ENCODE data around the gene THUMPD3. TPM values are rescaled to one million over a fixed set of nuclear protein-coding genes. Genes with fewer than 3 reads are reported as not detected.

The THUMPD3 gene
- total and polyA plus RNA-seq, 2 of the 13 experiments (the other 11 are each of a cell fraction or from before 2014, with no cell fraction given) = 31.2 to 44.1 TPM

GRCh38 chr3:9314796-9315195 is 48.1 kb upstream of the THUMPD3 start:
- CTCF ChIA-PET (ENCODE audit: low intra/inter-chr PET ratio, low total read pairs) = no interaction called here
- TF ChIP-seq KDM2A (CRISPR knock-in tag; IDR thresholded peaks at IDR 0.05; ENCODE audit: borderline replicate concordance, low read depth) (no peak), ATM (IDR thresholded peaks at IDR 0.05; ENCODE audit: borderline replicate concordance) (no peak), ATF7 (IDR thresholded peaks at IDR 0.05) (peak; percentile 41; the same call in 1 of the 2 replicates), ATF7 (CRISPR knock-in tag; IDR thresholded peaks at IDR 0.05) (no peak)
- H4K20me1 ChIP-seq (ENCODE audit: insufficient read depth, low read length) = no peaks in the 10 kb centered on the region
- H3K4me2 ChIP-seq (ENCODE audit: low read depth, low read length) = no peak overlapping the region
- in situ Hi-C loops (cut with HindIII; ENCODE audit: extremely low pct_ligation_motif_present, low pct_unique_long_range_greater_than_20kb) = no loop called here
- H3K4me3 ChIP-seq (replicated peaks in 1 of 3; ENCODE audit: insufficient read depth in 1 of 3, low read depth in 2 of 3, low read length in 3 of 3) = no peak overlapping the region
- intact Hi-C loops (cut with micrococcal nuclease; ENCODE audit: unreplicated experiment) = no loop called here
- no peak for FAIRE-seq
- H3K9me3 ChIP-seq (ENCODE audit: low read length) = no peaks in the 10 kb centered on the region
- H2AFZ ChIP-seq (ENCODE audit: low read length) = no peak overlapping the region
- peaks cover 16% of the 10 kb centered on the region for H3K4me1 ChIP-seq (ENCODE audit: insufficient read depth, low read length)
- POLR2A ChIA-PET = no interaction called here
- no peak for DNase-seq (ENCODE audit: low spot score)
- H3K27me3 ChIP-seq (ENCODE audit: control insufficient read depth in 1 of 2, insufficient read depth in 2 of 2, low read length in 2 of 2) = peaks cover 0 to 4% of the 10 kb centered on the region in 2 experiments; a peak in 1 of 5 replicates
- BruUV-seq (replicated peaks) = no TSS peak
- WGBS (ENCODE audit: low lambda C conversion rate) = 44% methylated on average over 2 of the region's 2 CpGs
- no peak for ATAC-seq
- H3K27ac ChIP-seq (ENCODE audit: extremely low read length, insufficient read depth, low read length) = no peak overlapping the region
- no peaks in the 10 kb centered on the region for H3K79me2 ChIP-seq (ENCODE audit: insufficient read depth, low read length)
- no peaks in the 10 kb centered on the region for H3K36me3 ChIP-seq (replicated peaks in 1 of 2; ENCODE audit: control insufficient read depth in 1 of 2, insufficient read depth in 2 of 2, low read length in 2 of 2)
- H3K9ac ChIP-seq (ENCODE audit: insufficient read depth, low read depth, low read length) = no peak overlapping the region

- H3K27me3 ChIP-seq (ENCODE audit: control insufficient read depth in 1 of 2, insufficient read depth in 2 of 2, low read length in 2 of 2) = peaks cover 0 to 6% of the 10 kb centered on the region in 2 experiments; a peak in 1 of 5 replicates
- H3K4me2 ChIP-seq (ENCODE audit: low read depth, low read length) = no peak overlapping the region
- H3K4me1 ChIP-seq (ENCODE audit: insufficient read depth, low read length) = peaks cover 8% of the 10 kb centered on the region
- H3K27ac ChIP-seq (ENCODE audit: extremely low read length, insufficient read depth, low read length) = no peak overlapping the region
- CTCF ChIA-PET (ENCODE audit: low intra/inter-chr PET ratio, low total read pairs) = no interaction called here
- no peaks in the 10 kb centered on the region for H3K79me2 ChIP-seq (ENCODE audit: insufficient read depth, low read length)
- H3K9ac ChIP-seq (ENCODE audit: insufficient read depth, low read depth, low read length) = no peak overlapping the region
- no peak for TF ChIP-seq ZNF747 (CRISPR knock-in tag; IDR thresholded peaks at IDR 0.05; ENCODE audit: borderline replicate concordance)
- no peak for TF ChIP-seq RAD21 (CRISPR knock-in tag; IDR thresholded peaks at IDR 0.05)
- no peak overlapping the region for H3K4me3 ChIP-seq (replicated peaks in 1 of 3; ENCODE audit: insufficient read depth in 1 of 3, low read depth in 2 of 3, low read length in 3 of 3)
- no peaks in the 10 kb centered on the region for H4K20me1 ChIP-seq (ENCODE audit: insufficient read depth, low read length)
- POLR2A ChIA-PET = no interaction called here
- WGBS (ENCODE audit: low lambda C conversion rate) = 63% methylated on average over 13 of the region's 13 CpGs
- H2AFZ ChIP-seq (ENCODE audit: low read length) = no peak overlapping the region
- in situ Hi-C loops (cut with HindIII; ENCODE audit: extremely low pct_ligation_motif_present, low pct_unique_long_range_greater_than_20kb) (no loop called here), intact Hi-C loops (cut with micrococcal nuclease; ENCODE audit: unreplicated experiment) (no loop called here)
- DNase-seq (ENCODE audit: low spot score) (no peak), FAIRE-seq (no peak), ATAC-seq (no peak)
- H3K9me3 ChIP-seq (ENCODE audit: low read length) = no peaks in the 10 kb centered on the region
- BruUV-seq (replicated peaks) = no TSS peak
- H3K36me3 ChIP-seq (replicated peaks in 1 of 2; ENCODE audit: control insufficient read depth in 1 of 2, insufficient read depth in 2 of 2, low read length in 2 of 2) = no peaks in the 10 kb centered on the region
These were observed 45.9 kb upstream of the THUMPD3 start for GRCh38 chr3:9316881-9317361.

All from HepG2 (cell line).